GM19395 (cell line): ENCODE data around the gene HIVEP1.

Experiments used
- ATAC-seq: cut with Tn5 transposase; IDR thresholded peaks from one replicate; pipeline ENCODE4 v1.9.1; 2021; ENCODE audit warnings: mild to moderate bottlenecking, moderate library complexity; ENCODE audit not compliant: unreplicated experiment

Gene HIVEP1

GRCh38 chr6:12017263-12017662, 5.2 kb downstream of the HIVEP1 start:
- ATAC-seq = no peak

DNA sequence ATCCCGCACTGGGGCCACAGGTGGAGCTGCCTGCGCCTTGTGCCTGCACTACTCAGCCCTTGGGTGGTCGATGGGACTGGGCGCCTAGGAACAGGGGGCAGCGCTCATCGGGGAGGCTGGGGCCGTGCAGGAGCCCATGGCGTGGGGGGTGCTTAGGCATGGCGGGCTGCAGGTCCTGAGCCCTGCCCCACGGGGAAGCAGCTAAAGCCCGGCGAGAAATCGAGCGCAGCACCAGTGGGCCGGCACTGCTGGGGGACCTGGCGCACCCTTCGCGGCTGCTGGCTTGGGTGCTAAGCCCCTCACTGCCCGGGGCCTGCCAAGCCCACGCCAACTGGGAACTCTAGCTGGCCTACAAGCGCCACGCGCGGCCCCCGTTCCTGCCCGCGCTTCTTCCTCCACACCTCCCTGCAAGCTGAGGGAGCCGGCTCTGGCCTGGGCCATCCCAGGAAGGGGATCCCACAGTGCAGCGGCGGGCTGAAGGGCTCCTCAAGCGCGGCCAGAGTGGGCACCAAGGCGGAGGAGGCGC, 5.8 kb downstream of the HIVEP1 start:
- no peak for ATAC-seq

DNA sequence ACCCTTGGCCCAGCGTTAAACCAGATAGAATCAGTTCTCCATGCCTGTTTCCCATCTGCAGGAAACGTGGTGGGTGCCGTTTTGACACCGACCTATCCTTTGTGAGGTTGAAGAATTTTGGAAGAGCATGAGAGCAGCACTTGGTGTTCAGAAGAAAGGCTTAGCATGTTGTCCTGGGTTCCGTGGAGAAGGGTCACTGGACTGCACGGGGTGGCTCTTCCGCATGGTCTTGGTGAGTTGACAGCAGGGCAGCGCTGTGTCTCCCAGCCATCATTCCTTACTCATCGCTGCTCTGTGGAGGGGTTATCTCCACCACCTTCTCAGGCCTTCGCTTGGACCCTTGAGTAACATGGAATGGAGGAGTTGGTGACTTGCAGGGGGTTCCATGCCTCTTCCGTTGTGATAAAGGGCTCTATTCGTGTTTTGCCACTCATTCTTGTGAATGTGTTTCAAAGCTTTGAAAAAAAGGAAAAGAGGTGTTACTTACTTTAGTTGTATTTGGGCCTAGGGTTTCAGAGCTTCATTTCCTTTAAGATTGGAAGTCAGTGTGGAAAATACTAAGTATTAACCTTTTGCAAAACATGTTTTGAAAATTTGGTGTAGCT, 8.2 kb downstream of the HIVEP1 start:
- ATAC-seq = no peak

GRCh38 chr6:12022481-12022880, 10.4 kb downstream of the HIVEP1 start:
- no peak for ATAC-seq

GRCh38 chr6:12022953-12023388, 10.9 kb downstream of the HIVEP1 start:
- ATAC-seq = no peak

DNA sequence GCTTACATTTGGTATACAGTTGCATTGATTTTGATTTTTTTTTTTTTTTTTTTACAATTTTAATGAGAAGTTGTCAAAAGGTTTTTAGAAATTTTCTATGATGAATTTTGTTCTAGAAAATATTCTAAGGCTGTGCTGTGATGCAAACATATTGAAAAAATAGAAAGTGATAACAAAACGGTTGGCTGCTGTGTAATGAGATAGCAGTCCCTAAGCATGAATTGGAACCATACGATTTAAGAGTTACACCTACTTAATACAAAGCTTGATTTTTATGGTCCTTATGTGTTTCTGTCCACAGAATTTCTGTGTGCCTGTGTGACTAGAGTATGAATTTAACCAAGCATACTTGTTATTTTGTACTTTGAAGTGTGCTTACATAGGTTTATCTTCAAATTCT, 12.1 kb downstream of the HIVEP1 start:
- no peak for ATAC-seq

DNA sequence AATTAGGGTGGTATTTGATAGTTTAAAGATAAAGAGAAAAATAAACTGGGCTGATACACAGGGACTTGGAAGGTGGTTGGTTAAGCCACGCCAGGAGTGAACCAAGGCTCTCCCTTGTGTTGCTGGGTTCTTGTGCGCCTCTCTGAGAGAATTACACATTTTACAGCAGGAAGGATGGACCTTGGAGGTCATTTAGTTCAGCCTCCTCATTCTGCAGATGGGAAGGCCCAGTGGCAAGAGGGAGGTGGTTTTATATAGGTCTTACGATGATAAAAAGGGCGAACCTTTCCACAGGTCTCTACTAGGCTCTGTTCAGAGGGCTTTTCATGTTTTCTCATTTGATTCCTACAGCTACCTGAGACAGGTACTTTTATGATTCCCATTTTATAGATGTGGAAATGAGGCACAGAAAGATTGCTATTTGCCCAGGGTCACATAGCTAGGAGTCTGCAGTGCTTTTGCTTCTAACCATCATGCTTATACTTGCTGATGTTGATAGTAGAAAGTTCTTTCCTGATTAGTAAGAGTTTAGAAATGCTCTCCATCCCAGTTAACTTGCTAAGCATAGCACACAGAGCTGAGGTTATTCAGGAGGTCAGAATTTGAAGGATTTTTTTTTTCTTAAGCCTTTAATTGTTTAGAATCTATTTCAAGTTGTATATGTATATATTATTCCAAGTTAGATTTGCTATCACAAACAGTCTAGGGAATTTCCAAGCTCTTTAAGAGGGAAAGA, 12.8 kb downstream of the HIVEP1 start:
- ATAC-seq = no peak

DNA sequence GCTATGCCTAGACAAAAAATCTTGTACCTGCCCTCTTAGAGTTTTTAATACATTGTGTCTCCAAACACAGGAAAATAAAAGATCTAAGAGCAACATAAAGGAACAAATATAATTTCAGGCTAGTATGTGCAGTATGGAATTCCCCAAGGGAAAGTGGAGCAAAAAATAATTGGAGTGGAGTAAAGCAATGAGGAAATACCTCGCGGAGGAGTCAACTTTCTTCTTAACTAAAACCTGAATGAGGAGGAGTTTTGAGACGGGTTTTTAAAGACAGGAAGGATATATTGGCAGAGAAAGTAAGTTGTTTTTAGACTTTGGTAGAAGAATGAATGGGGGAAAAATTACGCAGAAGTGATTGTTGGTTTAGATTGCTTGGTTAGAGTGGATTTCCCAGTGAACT, 14.0 kb downstream of the HIVEP1 start:
- ATAC-seq = no peak

GRCh38 chr6:12026833-12027232, 14.7 kb downstream of the HIVEP1 start:
- no peak for ATAC-seq

GRCh38 chr6:12028213-12028612, 16.1 kb downstream of the HIVEP1 start:
- no peak for ATAC-seq

GRCh38 chr6:12029979-12030737, 18.0 kb downstream of the HIVEP1 start:
- ATAC-seq = no peak

DNA sequence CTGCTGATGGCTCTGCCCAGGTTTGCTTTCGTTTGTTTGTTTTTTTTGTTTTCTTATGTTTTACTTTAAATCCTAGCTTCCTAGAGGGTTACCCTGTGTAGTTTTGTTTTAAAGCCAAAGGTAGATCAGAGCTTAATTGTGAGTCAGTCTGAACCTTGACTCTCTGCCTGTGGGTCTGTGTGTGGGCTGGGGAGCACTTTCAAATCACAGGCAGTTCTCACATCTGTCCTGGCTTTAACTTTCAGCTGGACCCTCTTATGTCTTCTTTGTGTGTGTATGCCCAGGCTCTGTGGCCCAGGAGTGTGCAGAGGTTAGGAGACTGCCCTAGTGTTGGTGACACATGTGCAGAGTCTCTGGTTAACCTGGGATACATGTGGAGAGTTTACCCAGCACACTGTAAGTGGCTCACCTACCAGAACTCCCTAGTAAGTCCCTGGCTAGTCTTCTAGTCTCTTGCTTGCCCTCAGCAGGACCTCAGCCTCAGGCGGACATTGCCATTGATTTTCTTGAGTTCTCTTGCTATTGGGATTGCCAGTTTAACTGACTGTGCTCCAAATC, 19.0 kb downstream of the HIVEP1 start:
- ATAC-seq = no peak

DNA sequence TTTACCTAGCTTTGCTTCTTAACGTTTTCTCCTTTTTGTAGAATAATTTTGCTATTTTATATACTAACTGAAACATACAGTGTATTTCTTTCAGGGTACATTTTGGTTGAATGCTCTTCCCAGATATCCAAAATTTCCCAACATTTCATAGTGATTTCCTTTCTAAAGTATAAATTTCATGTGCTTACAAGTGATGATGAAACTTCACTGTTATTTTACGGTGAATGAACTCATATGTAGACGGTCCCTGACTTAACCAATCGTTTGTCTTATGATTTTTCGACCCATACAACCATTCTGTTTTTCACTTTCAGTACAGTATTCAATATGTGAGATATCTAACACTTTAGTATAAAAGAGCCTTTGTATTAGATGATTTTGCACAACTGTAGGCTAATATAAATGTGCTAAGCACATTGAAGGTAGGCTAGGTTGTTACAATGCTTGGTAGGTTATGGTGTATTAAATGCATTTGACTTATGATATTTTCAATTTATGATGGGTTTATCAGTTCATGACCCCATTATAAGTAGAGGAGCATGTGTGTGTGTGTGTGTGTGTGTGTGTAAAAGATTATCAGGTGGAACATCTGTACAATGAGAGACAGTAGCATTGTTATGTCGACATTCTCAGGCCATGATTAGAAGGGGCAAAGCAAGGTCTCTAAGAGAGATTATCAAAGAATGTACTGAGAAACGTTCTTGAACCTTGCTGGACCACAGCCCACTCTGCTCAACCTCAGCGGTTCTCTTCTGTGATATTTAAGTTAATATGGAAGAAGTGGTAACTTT, 20.9 kb downstream of the HIVEP1 start:
- no peak for ATAC-seq

- ATAC-seq = no peak
These were observed 21.7 kb downstream of the HIVEP1 start for GRCh38 chr6:12033770-12034169.

DNA sequence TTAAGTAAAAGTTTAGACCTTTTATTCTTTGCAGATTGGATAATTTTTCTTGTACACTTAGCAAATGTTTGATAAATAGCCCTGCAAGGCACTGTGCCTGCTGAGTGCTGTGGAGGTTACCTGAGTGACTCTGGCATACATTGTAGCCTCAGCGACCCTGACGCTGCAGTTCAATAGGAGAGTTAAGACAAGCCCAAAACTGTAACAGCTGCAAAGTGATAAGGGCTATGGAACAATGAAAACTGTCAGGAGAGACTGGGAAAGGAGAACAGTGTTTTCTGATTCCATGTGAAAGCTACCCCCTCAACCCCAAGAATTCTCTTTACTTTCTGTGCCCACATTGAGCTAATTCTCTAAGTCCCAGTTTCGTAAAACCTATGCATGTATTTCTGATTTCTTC, 22.2 kb downstream of the HIVEP1 start:
- ATAC-seq = no peak

- no peak for ATAC-seq
These were observed 22.7 kb downstream of the HIVEP1 start for GRCh38 chr6:12034837-12035236.

DNA sequence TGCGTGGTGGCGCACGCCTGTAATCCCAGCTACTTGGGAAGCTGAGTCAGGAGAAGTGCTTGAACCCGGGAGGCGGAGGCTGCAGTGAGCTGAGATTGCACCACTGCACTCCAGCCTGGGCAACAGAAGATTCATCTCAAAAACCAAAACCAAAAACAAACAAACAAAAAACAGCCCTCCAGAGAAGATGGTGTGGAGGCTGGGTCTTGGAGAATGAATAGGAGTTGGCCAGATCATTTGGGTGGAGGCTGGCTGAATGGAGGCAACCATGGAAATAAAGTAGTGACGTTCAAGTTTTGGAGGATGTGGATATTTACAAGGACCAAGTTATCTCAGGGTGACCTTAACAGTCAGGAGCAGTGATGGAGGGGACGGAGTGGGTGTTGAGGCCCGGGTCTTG, 24.7 kb downstream of the HIVEP1 start:
- ATAC-seq = no peak

- ATAC-seq = no peak
These were observed 25.7 kb downstream of the HIVEP1 start for GRCh38 chr6:12037798-12038197.

DNA sequence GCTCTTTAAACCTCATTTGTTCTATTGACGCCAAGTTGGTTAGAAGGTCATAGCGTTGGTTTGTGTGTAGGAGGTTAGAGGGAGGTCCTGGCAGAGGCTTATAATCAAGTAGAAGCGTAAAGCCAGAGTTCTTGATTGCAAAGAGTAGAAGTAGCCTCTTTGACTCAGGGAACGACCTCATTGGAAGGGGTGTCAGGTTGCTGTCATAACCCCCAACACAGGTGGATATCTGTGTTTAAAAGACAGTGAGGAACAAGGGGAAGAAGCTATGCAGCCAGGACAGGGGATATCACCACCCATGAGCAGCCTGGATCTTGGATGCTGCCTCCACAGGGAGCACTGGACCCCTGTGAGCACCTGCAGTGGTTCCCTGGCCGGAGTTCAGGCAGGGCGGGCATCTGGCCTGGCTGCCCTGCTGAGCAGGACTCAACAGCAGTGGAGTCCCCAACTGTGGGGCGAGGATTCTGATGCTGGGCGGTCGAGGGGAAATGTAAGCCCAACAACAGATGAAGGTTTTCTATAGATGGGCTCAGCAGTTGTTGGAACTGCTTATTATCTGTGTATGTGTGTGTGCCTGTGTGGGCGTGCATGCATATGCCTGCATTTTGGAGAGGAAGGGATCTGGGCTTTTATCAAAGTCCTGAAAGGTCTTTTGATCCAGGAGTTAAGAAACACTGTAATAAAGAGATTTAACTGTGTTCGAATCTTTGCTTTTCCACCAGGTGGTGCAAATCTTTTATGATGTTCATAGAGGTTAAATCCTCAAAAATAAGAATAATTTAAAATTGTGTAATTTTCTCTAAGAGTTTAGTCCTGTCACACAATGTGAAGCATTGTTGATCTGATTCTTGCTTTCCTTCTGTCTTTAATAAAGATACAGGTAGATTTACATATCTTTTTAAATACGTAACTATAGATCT, 27.7 kb downstream of the HIVEP1 start:
- no peak for ATAC-seq

DNA sequence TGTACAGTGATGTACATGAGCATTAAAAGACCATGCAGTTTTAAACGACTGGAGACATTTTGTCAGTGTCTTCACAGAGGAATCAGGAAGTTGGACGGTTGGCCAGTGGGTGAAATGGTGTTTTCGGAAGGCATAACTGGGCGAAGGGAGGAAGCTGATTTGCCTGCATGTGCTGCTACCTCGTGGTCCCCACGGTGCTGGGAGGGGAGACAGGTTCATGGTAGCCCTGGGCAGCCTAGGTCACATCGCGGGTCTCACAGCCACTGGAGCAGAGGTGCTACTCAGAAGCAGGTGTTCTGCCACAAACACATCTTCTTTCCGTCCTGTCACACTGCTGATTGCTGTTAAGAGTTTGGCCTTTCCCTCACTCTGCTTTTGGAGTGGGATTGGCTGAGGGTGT, 35.2 kb downstream of the HIVEP1 start:
- ATAC-seq = no peak
